Panc1 (cell line): ENCODE measurements around the gene MTRFR. TPM values are rescaled to one million over a fixed set of nuclear protein-coding genes. Genes with fewer than 3 reads are reported as not detected.
"Not testable (repeated sequence)": the region's sequence is repeated elsewhere in the genome, so short reads cannot be mapped to it uniquely, and the experiment has no call there.

Source experiments
- ATAC-seq: fragments of 200-7000 bp; cut with Tn5 transposase; 2 replicates; pipeline ENCODE4 v1.9.1; 2020; ENCODE audit warnings: mild to moderate bottlenecking, moderate library complexity
- BruUV-seq: library from RNA; stranded (reverse); fragments of 400-500 nt; replicated peaks from 2 replicates; lab custom pipeline; 2021; lab: Mats Ljungman, UMichigan
- CTCF ChIA-PET: fragments of 300-600 bp; sonication (Branson Sonifier 250); formaldehyde crosslinking; loops from one replicate; lab custom pipeline; 2022; ENCODE audit warnings: antibody characterized with exemption; lab: Charles Lee
- POLR2A ChIA-PET: fragments of 300-600 bp; sonication (Branson Sonifier 250); formaldehyde crosslinking; loops from one replicate; lab custom pipeline; 2022; ENCODE audit warnings: antibody characterized with exemption; lab: Charles Lee
- DNase-seq: peaks from one replicate; pipeline ENCODE4 v3.0.0-alpha.2; 2010; ENCODE audit warnings: low read depth, low spot score
- H3K27ac ChIP-seq: 2 replicates; pipeline ENCODE4 v1.5.1; 2011; ENCODE audit warnings: mild to moderate bottlenecking, low read length, inconsistent platforms
- H3K27me3 ChIP-seq: fragments of 200-500 bp; sonication (Bioruptor generic); 2 replicates; pipeline ENCODE4 v1.6.0; 2014; ENCODE audit warnings: low read length, inconsistent platforms; ENCODE audit not compliant: control insufficient read depth, insufficient read depth
- H3K36me3 ChIP-seq: fragments of 200-500 bp; sonication (Bioruptor generic); 2 replicates; pipeline ENCODE4 v1.5.1; 2014; ENCODE audit warnings: inconsistent platforms, mild to moderate bottlenecking, low read length, moderate library complexity; ENCODE audit not compliant: control insufficient read depth, insufficient read depth
- H3K4me1 ChIP-seq: 2 replicates; pipeline ENCODE4 v1.5.1; 2011; ENCODE audit warnings: inconsistent platforms, mild to moderate bottlenecking, low read length, moderate library complexity; ENCODE audit not compliant: control insufficient read depth, insufficient read depth
- H3K4me3 ChIP-seq, 2 experiments: 2 replicates each; pipeline ENCODE4 v1.5.1; 2011 to 2012; ENCODE audit warnings: low read depth in 2 of 2, low read length in 2 of 2, mild to moderate bottlenecking in 2 of 2, inconsistent platforms in 1 of 2, moderate library complexity in 1 of 2
- H3K9me3 ChIP-seq: fragments of 200-500 bp; sonication (Bioruptor generic); 2 replicates; pipeline ENCODE4 v1.5.1; 2014; ENCODE audit warnings: low read depth, mild to moderate bottlenecking, inconsistent platforms, low read length, moderate library complexity; ENCODE audit not compliant: control insufficient read depth, insufficient read depth
- POLR2AphosphoS5 ChIP-seq: IDR thresholded peaks from 2 replicates; pipeline ENCODE4 v1.6.1; 2012; ENCODE audit warnings: mild to moderate bottlenecking, low read depth, low read length, moderate library complexity
- SIN3A ChIP-seq: IDR thresholded peaks from 2 replicates; pipeline ENCODE4 v1.6.1; 2012; ENCODE audit warnings: low read depth, mild to moderate bottlenecking, low read length, moderate library complexity, borderline replicate concordance; ENCODE audit not compliant: insufficient read depth
- TCF7L2 ChIP-seq: IDR thresholded peaks from 2 replicates; pipeline ENCODE4 v1.6.1; 2011; ENCODE audit warnings: mild to moderate bottlenecking, low read depth, low read length, inconsistent platforms
- in situ Hi-C: cut with HindIII; loops from 2 replicates; pipeline ENCODE4 v1.10.0; 2016; ENCODE audit warnings: low sequenced_read_pairs, low pct_unique_long_range_greater_than_20kb
- intact Hi-C: fragments of 100-400 bp; cut with micrococcal nuclease; formaldehyde crosslinking; loops from one replicate; pipeline ENCODE4 v1.10.0; 2022; ENCODE audit not compliant: unreplicated experiment
- total RNA-seq: library from RNA; stranded (reverse); gene quantifications from one replicate; pipeline ENCODE4 v1.2.1, GENCODE V29; 2021; ENCODE audit not compliant: unreplicated experiment
- TF ChIP-seq, protein P1 (sequence below): fragments of 450-650 bp; IDR thresholded peaks from 2 replicates; pipeline ENCODE4 v1.5.1; 2017; ENCODE audit warnings: mild to moderate bottlenecking
- TF ChIP-seq, protein P2 (sequence below), 2 experiments: IDR thresholded peaks; 2 replicates each; pipeline ENCODE4 v1.6.1; 2011 to 2012; ENCODE audit warnings: low read depth in 2 of 2, control low read depth in 1 of 2, low read length in 1 of 2, mild to moderate bottlenecking in 1 of 2, moderate library complexity in 1 of 2; ENCODE audit not compliant: insufficient read depth in 1 of 2

MTRFR gene
- total RNA-seq, 1 experiment from 2014 or later = 21.5 TPM

DNA sequence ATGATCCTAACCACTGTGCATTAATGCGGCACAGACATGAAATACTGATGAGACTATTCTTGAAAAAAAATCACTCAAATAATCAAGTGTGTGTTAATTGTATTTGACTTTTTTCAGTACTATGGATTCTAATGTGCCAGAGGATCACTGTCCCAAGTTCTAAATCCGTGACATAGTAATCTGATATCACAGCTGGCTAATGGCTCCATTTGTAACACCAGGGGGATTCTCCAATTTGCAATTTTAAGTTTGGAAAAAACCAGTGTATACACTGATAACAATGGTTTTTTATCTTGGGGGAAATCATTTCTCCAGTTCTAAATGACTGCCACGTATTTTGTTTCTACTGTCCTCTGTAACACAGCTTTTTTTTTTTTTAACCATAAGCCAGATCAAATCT lies 33.3 kb upstream of the MTRFR start:
- ATAC-seq (no peak), DNase-seq (no peak)
- H3K27ac ChIP-seq = no peak overlapping the region
- ChIA-PET POLR2A (no interaction called here), CTCF (no interaction called here)
- no peaks in the 10 kb centered on the region for H3K9me3 ChIP-seq
- no peaks in the 10 kb centered on the region for H3K27me3 ChIP-seq
- H3K4me1 ChIP-seq = no peaks in the 10 kb centered on the region
- no TSS peak for BruUV-seq
- no peak overlapping the region for H3K4me3 ChIP-seq
- intact Hi-C loops = no loop called here
- no peak for TF ChIP-seq TCF7L2
- H3K36me3 ChIP-seq = peaks cover 25% of the 10 kb centered on the region
- in situ Hi-C loops = no loop called here

DNA sequence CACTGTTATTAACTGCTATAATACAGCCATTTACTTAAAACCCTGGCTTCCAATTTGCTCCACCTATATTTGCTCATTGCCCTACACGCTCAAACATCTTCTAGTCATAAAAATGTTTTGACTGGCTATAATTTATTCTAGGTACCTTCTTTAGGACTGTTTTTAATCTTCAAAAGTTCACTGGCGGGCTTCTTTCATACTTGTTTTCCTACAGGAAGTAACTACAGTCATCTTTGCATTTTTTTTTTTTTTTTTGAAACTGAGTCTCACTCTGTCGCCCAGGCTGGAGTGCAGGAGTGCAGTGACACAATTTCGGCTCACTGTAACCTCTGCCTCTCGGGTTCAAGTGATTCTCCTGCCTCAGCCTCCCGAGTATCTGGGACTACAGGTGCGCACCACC lies 32.8 kb upstream of the MTRFR start:
- H3K36me3 ChIP-seq = peaks cover 25% of the 10 kb centered on the region
- ATAC-seq = no peak
- CTCF ChIA-PET = no interaction called here

GRCh38 chr12:123206794-123207193 lies 26.4 kb upstream of the MTRFR start:
- peaks cover 17% of the 10 kb centered on the region for H3K36me3 ChIP-seq
- H3K27ac ChIP-seq, H3K9me3 ChIP-seq, DNase-seq, POLR2A ChIA-PET, H3K4me1 ChIP-seq, H3K27me3 ChIP-seq, intact Hi-C loops, in situ Hi-C loops, BruUV-seq, H3K4me3 ChIP-seq, CTCF ChIA-PET, ATAC-seq: not testable (repeated sequence)

More for the DNA sequence above, 32.8 kb upstream of the MTRFR start:
- intact Hi-C loops = no loop called here
- no TSS peak for BruUV-seq
- H3K27ac ChIP-seq = no peak overlapping the region
- H3K27me3 ChIP-seq = no peaks in the 10 kb centered on the region
- in situ Hi-C loops = no loop called here
- no peak overlapping the region for H3K4me3 ChIP-seq
- POLR2A ChIA-PET = no interaction called here
- TF ChIP-seq, protein P1, sequence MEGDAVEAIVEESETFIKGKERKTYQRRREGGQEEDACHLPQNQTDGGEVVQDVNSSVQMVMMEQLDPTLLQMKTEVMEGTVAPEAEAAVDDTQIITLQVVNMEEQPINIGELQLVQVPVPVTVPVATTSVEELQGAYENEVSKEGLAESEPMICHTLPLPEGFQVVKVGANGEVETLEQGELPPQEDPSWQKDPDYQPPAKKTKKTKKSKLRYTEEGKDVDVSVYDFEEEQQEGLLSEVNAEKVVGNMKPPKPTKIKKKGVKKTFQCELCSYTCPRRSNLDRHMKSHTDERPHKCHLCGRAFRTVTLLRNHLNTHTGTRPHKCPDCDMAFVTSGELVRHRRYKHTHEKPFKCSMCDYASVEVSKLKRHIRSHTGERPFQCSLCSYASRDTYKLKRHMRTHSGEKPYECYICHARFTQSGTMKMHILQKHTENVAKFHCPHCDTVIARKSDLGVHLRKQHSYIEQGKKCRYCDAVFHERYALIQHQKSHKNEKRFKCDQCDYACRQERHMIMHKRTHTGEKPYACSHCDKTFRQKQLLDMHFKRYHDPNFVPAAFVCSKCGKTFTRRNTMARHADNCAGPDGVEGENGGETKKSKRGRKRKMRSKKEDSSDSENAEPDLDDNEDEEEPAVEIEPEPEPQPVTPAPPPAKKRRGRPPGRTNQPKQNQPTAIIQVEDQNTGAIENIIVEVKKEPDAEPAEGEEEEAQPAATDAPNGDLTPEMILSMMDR = no peak
- TF ChIP-seq TCF7L2 (no peak), POLR2AphosphoS5 (no peak), SIN3A (no peak)
- TF ChIP-seq, protein P2, sequence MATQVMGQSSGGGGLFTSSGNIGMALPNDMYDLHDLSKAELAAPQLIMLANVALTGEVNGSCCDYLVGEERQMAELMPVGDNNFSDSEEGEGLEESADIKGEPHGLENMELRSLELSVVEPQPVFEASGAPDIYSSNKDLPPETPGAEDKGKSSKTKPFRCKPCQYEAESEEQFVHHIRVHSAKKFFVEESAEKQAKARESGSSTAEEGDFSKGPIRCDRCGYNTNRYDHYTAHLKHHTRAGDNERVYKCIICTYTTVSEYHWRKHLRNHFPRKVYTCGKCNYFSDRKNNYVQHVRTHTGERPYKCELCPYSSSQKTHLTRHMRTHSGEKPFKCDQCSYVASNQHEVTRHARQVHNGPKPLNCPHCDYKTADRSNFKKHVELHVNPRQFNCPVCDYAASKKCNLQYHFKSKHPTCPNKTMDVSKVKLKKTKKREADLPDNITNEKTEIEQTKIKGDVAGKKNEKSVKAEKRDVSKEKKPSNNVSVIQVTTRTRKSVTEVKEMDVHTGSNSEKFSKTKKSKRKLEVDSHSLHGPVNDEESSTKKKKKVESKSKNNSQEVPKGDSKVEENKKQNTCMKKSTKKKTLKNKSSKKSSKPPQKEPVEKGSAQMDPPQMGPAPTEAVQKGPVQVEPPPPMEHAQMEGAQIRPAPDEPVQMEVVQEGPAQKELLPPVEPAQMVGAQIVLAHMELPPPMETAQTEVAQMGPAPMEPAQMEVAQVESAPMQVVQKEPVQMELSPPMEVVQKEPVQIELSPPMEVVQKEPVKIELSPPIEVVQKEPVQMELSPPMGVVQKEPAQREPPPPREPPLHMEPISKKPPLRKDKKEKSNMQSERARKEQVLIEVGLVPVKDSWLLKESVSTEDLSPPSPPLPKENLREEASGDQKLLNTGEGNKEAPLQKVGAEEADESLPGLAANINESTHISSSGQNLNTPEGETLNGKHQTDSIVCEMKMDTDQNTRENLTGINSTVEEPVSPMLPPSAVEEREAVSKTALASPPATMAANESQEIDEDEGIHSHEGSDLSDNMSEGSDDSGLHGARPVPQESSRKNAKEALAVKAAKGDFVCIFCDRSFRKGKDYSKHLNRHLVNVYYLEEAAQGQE (IDR thresholded peaks at IDR 0.05; ENCODE audit: insufficient read depth in 1 of 2, low read depth in 2 of 2, low read length in 1 of 2) = no peak
- H3K4me1 ChIP-seq = no peaks in the 10 kb centered on the region
- DNase-seq = no peak
- H3K9me3 ChIP-seq = no peaks in the 10 kb centered on the region

- H3K4me3 ChIP-seq, H3K27ac ChIP-seq, H3K4me1 ChIP-seq, H3K9me3 ChIP-seq, BruUV-seq, H3K27me3 ChIP-seq, CTCF ChIA-PET, DNase-seq, in situ Hi-C loops, ATAC-seq, H3K36me3 ChIP-seq, intact Hi-C loops: not testable (repeated sequence)
- POLR2A ChIA-PET = interaction anchor here (0.7 kb wide), 1 partner anchor 542 kb away, joined by 6 read pairs; no protein-coding TSS in a partner anchor
These were observed 25.4 kb upstream of the MTRFR start for GRCh38 chr12:123207815-123208214.
